ENCODE data around the gene MMRN1. TPM values are rescaled to one million over a fixed set of nuclear protein-coding genes. Genes with fewer than 3 reads are reported as not detected.
A peak's percentile ranks its signal among the peaks of the same experiment; 100 is the strongest.

MMRN1 gene
- total RNA-seq, 1 donor from 2014 or later = under 0.01 TPM

- TF ChIP-seq, protein P1, sequence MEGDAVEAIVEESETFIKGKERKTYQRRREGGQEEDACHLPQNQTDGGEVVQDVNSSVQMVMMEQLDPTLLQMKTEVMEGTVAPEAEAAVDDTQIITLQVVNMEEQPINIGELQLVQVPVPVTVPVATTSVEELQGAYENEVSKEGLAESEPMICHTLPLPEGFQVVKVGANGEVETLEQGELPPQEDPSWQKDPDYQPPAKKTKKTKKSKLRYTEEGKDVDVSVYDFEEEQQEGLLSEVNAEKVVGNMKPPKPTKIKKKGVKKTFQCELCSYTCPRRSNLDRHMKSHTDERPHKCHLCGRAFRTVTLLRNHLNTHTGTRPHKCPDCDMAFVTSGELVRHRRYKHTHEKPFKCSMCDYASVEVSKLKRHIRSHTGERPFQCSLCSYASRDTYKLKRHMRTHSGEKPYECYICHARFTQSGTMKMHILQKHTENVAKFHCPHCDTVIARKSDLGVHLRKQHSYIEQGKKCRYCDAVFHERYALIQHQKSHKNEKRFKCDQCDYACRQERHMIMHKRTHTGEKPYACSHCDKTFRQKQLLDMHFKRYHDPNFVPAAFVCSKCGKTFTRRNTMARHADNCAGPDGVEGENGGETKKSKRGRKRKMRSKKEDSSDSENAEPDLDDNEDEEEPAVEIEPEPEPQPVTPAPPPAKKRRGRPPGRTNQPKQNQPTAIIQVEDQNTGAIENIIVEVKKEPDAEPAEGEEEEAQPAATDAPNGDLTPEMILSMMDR (IDR thresholded peaks at IDR 0.05; ENCODE audit: insufficient read depth, low read length, severe bottlenecking) = no peak
- DNase-seq (ENCODE audit: low read depth) (no peak), FAIRE-seq (no peak)
- no peak overlapping the region for H3K4me3 ChIP-seq (ENCODE audit: low read depth, low read length)
- no peaks in the 10 kb centered on the region for H3K36me3 ChIP-seq (ENCODE audit: control insufficient read depth, insufficient read depth, low read length)
- H3K27me3 ChIP-seq (ENCODE audit: control insufficient read depth, insufficient read depth, low read length) = peaks cover 3% of the 10 kb centered on the region
Observed at GRCh38 chr4:89992744-89993143, 98.1 kb downstream of the MMRN1 start.

DNA sequence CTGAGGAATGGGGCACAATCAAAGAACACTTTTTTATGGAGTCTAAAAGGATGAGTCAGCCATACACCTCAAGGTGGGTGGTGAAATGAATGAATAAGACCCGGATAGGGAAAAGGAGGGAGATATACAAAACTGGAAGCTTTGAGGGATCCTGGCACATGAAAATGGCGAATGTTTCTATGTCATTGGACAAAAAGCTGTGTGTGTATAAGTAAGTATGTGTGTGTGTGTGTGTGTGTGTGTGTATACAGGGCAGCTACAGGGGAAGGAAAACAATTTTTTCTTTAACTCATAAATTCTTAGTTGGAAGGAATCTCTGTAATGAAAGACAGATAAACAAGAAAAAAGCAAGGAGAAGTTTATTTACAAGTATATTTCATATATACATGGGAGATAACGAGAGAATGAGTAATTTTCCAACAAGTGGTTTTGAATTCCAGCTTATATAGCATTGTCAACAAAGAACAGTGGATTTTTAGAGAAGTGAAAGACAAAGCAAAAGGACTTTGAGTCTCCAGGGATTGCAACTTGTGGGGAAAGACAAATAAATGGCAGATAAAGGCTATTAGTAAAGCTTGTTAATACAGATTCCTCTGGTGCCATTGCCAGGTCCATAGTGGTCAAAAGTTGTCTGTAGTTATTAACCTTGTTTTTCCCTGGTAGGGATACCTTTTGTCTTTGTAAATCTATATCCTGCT lies 99.7 kb downstream of the MMRN1 start:
- peak; percentile 18 for DNase-seq (ENCODE audit: low read depth)
- TF ChIP-seq, protein P1 (IDR thresholded peaks at IDR 0.05; ENCODE audit: insufficient read depth, low read length, severe bottlenecking) = no peak
- FAIRE-seq = no peak
- Histone ChIP-seq H3K36me3 (ENCODE audit: control insufficient read depth, insufficient read depth, low read length) (no peaks in the 10 kb centered on the region), H3K4me3 (ENCODE audit: low read depth, low read length) (no peak overlapping the region), H3K27me3 (ENCODE audit: control insufficient read depth, insufficient read depth, low read length) (peaks cover 3% of the 10 kb centered on the region)

DNA sequence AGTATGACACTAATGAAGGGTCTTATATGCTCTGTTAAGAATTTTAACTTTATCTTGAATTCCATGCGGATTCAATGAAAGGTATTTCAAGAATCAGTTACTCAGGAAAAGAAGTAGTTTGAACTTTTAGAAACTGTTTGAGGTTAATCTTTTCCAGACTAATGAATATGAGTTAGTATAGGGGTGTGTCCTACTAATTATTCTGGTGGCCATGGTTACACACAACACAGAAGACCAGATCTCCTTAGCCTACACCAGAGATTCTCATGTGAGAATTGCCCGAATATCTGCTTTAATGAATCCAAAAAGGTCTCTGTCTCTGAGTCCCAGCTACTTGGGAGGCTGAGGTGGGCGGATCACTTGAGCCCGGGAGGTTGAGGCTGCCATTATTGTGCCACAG lies 100.4 kb downstream of the MMRN1 start:
- H3K4me3 ChIP-seq (ENCODE audit: low read depth, low read length) = no peak overlapping the region
- H3K36me3 ChIP-seq (ENCODE audit: control insufficient read depth, insufficient read depth, low read length) = no peaks in the 10 kb centered on the region
- peaks cover 3% of the 10 kb centered on the region for H3K27me3 ChIP-seq (ENCODE audit: control insufficient read depth, insufficient read depth, low read length)
- TF ChIP-seq, protein P1 (IDR thresholded peaks at IDR 0.05; ENCODE audit: insufficient read depth, low read length, severe bottlenecking) = no peak
- no peak for FAIRE-seq
- DNase-seq (ENCODE audit: low read depth) = no peak

DNA sequence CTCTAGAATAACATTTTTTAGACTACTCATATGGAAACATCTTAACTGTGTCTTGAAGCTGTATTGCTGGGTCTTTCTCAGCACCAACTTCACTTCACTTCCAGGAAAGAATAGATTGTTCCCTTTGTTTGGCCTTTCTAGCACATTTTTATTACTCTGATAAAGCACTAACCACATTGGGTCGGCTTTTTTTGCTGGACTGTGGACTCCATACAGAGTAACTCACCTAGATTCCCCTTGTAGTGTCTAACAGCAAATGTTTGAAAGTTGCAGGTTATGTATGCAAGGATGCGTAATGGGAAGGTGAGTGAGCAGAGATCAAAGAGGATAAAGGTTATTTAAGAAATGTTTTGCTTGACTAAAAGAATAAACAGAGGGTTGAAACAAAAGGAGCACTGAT lies 101.2 kb downstream of the MMRN1 start:
- TF ChIP-seq, protein P1 (IDR thresholded peaks at IDR 0.05; ENCODE audit: insufficient read depth, low read length, severe bottlenecking) = no peak
- Histone ChIP-seq H3K27me3 (ENCODE audit: control insufficient read depth, insufficient read depth, low read length) (peaks cover 3% of the 10 kb centered on the region), H3K36me3 (ENCODE audit: control insufficient read depth, insufficient read depth, low read length) (no peaks in the 10 kb centered on the region), H3K4me3 (ENCODE audit: low read depth, low read length) (no peak overlapping the region)
- DNase-seq (ENCODE audit: low read depth) = no peak
- FAIRE-seq = no peak

- no peak for FAIRE-seq
Observed at GRCh38 chr4:89997171-89997704, 102.6 kb downstream of the MMRN1 start.

More at GRCh38 chr4:89997171-89997704, 102.6 kb downstream of the MMRN1 start:
- no peaks in the 10 kb centered on the region for H3K27me3 ChIP-seq (ENCODE audit: control insufficient read depth, insufficient read depth, low read length)
- H3K36me3 ChIP-seq (ENCODE audit: control insufficient read depth, insufficient read depth, low read length) = no peaks in the 10 kb centered on the region
- DNase-seq (ENCODE audit: low read depth) = no peak
- H3K4me3 ChIP-seq (ENCODE audit: low read depth, low read length) = no peak overlapping the region
- TF ChIP-seq, protein P1 (IDR thresholded peaks at IDR 0.05; ENCODE audit: insufficient read depth, low read length, severe bottlenecking) = no peak
